CD4-positive, CD25-positive, alpha-beta regulatory T cell (primary cell): ENCODE results near the gene STK16. TPM values are rescaled to one million over a fixed set of nuclear protein-coding genes. Genes with fewer than 3 reads are reported as not detected.

Source experiments
- ATAC-seq, 2 donors: fragments of 150-1000 bp; cut with Tn5 transposase; one replicate each; pipeline ENCODE4 v1.10.0; 2021; ENCODE audit warnings: low read depth in 2 of 2, moderate number of reproducible peaks in 2 of 2, moderate library complexity in 1 of 2
- DNase-seq, 3 donors: peaks; one replicate each; pipeline versions ENCODE4 v3.0.0 to v3.0.0-alpha.2; 2012 to 2022; ENCODE audit warnings: mixed read lengths in 1 of 3
- H3K27ac ChIP-seq: one replicate; pipeline ENCODE4 v1.7.0; 2013; ENCODE audit warnings: mild to moderate bottlenecking, low read length; ENCODE audit not compliant: insufficient read depth, poor library complexity, severe bottlenecking
- H3K27me3 ChIP-seq: one replicate; pipeline ENCODE4 v1.7.0; 2013; ENCODE audit warnings: low read length; ENCODE audit not compliant: control insufficient read depth, insufficient read depth
- H3K36me3 ChIP-seq: one replicate; pipeline ENCODE4 v1.7.0; 2013; ENCODE audit warnings: mild to moderate bottlenecking, low read length, moderate library complexity; ENCODE audit not compliant: control insufficient read depth, insufficient read depth
- H3K4me1 ChIP-seq: 2 replicates; pipeline ENCODE4 v1.7.0; 2013; ENCODE audit warnings: mild to moderate bottlenecking, low read length; ENCODE audit not compliant: insufficient read depth, control insufficient read depth, poor library complexity, severe bottlenecking
- H3K4me3 ChIP-seq: one replicate; pipeline ENCODE4 v1.7.0; 2013; ENCODE audit warnings: low read depth, mild to moderate bottlenecking, low read length, moderate library complexity
- H3K9me3 ChIP-seq, 2 experiments: 1 replicate in 1 of 2; 2 replicates in 1 of 2; pipeline ENCODE4 v1.7.0; 2013; ENCODE audit warnings: low read length in 2 of 2, mild to moderate bottlenecking in 1 of 2, moderate library complexity in 1 of 2; ENCODE audit not compliant: control insufficient read depth in 2 of 2
- H3K27ac Mint-ChIP-seq, 3 donors: one replicate each; pipeline ENCODE4 v1.8.0; 2020 to 2022; ENCODE audit warnings: mild to moderate bottlenecking in 3 of 3, mixed read lengths in 3 of 3, moderate library complexity in 2 of 3
- H3K27me3 Mint-ChIP-seq: one replicate; pipeline ENCODE4 v1.8.0; 2022; ENCODE audit warnings: mild to moderate bottlenecking, mixed read lengths
- H3K36me3 Mint-ChIP-seq: one replicate; pipeline ENCODE4 v1.8.0; 2020; ENCODE audit warnings: mixed read lengths
- H3K4me1 Mint-ChIP-seq, 4 donors: one replicate each; pipeline ENCODE4 v1.8.0; 2020 to 2022; ENCODE audit warnings: mixed read lengths in 4 of 4, mild to moderate bottlenecking in 1 of 4
- H3K4me3 Mint-ChIP-seq, 4 donors: one replicate each; pipeline ENCODE4 v1.8.0; 2020 to 2022; ENCODE audit warnings: mild to moderate bottlenecking in 4 of 4, mixed read lengths in 4 of 4, moderate library complexity in 3 of 4
- H3K9me3 Mint-ChIP-seq, 7 donors: one replicate each; pipeline ENCODE4 v1.8.0; 2020 to 2022; ENCODE audit warnings: mixed read lengths in 7 of 7, mild to moderate bottlenecking in 3 of 7, moderate library complexity in 2 of 7
- polyA plus RNA-seq, 4 donors: library from polyadenylated mRNA; unstranded; fragments of 300-500 nt; fragmentation: Illumina TruSeq; gene quantifications; one replicate each; pipeline ENCODE4 v1.2.3, GENCODE V29; 2021
- total RNA-seq: library from RNA; stranded (reverse); gene quantifications from one replicate; pipeline ENCODE4 v1.2.3, GENCODE V29; 2022

Gene STK16
- total and polyA plus RNA-seq, 5 donors from 2014 or later: 14.8 to 26.1 (median 19.8) TPM

DNA sequence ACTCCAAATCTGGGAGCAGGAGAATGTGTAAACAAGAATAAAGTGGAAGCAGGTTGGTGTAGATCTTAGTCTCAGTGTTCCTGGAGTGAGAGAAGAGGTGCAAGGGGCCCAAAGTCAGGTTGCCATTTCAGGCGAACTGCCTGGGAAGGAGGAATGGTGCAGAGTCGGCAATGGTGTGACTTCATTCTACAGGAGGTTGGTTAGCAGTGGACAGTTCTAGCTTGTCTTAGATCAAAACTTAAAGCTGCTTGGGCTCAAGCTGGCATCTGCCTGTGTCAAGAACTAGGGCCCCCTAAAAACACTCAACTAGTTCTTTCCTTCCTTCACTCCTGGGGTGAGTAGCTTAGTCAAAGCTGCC is 3.5 kb downstream of the STK16 start:
- H3K4me3 ChIP-seq: peak overlapping the region; percentile 84

DNA sequence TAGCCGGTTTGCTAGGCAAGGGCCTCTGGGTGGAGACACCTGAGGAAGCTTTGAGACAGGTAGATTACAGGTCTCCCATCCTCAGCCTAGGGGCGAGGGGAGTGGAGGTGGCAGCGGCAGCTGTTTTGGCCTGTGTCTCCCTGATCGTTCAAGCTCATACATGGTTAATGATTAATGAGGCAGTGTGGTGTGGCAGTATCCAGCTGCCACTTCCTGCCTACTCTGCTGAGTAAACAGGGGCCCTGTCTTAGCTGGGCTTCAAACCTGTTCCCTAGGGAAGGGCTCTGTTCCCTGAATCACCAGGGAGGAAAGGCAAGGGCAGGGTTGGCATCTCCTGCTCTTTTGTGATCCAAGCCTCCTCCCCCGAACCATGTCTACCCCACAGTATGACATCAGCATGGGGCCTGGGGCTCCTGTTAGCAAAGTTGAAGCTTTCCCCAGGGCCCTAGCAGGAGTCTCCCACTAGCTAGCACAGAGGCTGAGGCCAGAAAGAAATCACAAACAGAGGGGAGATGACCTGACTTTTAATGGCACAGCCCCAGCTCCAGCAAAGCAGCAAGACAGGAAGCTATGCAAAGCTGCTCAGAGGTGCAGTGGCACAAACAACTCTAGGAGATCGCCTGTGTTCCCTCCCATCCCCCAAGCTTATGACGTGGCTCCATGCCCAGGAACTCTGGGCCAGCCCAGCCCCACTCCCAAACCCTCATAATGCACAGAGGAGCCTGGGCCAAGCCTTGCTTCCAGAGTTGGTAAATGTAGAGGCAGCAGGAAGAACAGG is 4.1 kb downstream of the STK16 start:
- H3K9me3 ChIP-seq: no peaks in the 10 kb centered on the region
- Mint-ChIP-seq H3K27ac (peak overlapping the region; percentile 95 to 98 (median 96)), H3K36me3 (peaks cover 37% of the 10 kb centered on the region), H3K4me3 (peak overlapping the region; percentile 96 to 100 (median 98)), H3K4me1 (peaks cover 26 to 79% (median 58%) of the 10 kb centered on the region in 4 donors), H3K27me3 (peaks cover 6% of the 10 kb centered on the region), H3K9me3 (peaks cover 0 to 2% (median 0%) of the 10 kb centered on the region in 7 donors)
- H3K27ac ChIP-seq: peak overlapping the region; percentile 94
- H3K4me1 ChIP-seq: peaks cover 88% of the 10 kb centered on the region
- DNase-seq: peak; percentile 23 to 66 (median 44)
- peaks cover 32% of the 10 kb centered on the region for H3K36me3 ChIP-seq
- no peak for ATAC-seq
- H3K27me3 ChIP-seq: no peaks in the 10 kb centered on the region
- H3K4me3 ChIP-seq: peak overlapping the region; percentile 84

More for the DNA sequence above, 3.5 kb downstream of the STK16 start:
- Mint-ChIP-seq H3K27ac (peak overlapping the region; percentile 95 to 98 (median 96)), H3K4me1 (peaks cover 26 to 83% (median 58%) of the 10 kb centered on the region in 4 donors), H3K9me3 (peaks cover 0 to 2% (median 0%) of the 10 kb centered on the region in 7 donors), H3K4me3 (peak overlapping the region; percentile 96 to 100 (median 98)), H3K27me3 (peaks cover 6% of the 10 kb centered on the region), H3K36me3 (peaks cover 37% of the 10 kb centered on the region)
- Histone ChIP-seq H3K27me3 (no peaks in the 10 kb centered on the region), H3K36me3 (peaks cover 32% of the 10 kb centered on the region), H3K9me3 (no peaks in the 10 kb centered on the region), H3K4me1 (peaks cover 85% of the 10 kb centered on the region), H3K27ac (peak overlapping the region; percentile 94)
- DNase-seq: no peak
- ATAC-seq: no peak

DNA sequence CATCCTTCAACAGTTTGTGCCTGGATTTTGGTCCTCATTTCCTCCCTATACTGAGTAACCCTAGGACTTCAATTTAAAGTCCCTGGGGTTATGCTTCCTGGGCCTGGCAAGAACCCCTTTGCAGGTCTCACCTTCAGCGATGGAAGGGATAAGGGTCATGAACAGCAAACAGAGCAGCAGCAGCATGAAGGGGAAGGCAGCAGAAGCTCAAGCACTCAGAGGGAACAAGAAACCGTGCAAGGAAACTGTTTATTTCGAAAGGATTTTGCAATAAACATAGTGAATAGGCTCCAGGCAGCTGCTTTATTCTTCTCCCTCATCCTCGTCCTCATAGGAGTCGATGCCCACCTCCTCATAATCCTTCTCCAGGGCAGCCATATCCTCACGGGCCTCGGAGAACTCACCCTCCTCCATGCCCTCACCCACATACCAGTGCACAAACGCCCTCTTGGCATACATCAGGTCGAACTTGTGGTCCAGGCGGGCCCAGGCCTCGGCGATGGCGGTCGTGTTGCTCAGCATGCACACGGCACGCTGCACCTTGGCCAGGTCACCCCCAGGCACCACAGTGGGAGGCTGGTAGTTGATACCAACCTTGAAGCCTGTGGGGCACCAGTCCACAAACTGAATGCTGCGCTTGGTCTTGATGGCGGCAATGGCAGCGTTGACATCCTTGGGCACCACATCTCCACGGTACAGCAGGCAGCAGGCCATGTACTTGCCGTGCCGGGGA is 4.9 kb downstream of the STK16 start:
- peaks cover 80% of the 10 kb centered on the region for H3K4me1 ChIP-seq
- peaks cover 0 to 2% (median 0%) of the 10 kb centered on the region in 7 donors for H3K9me3 Mint-ChIP-seq

DNA sequence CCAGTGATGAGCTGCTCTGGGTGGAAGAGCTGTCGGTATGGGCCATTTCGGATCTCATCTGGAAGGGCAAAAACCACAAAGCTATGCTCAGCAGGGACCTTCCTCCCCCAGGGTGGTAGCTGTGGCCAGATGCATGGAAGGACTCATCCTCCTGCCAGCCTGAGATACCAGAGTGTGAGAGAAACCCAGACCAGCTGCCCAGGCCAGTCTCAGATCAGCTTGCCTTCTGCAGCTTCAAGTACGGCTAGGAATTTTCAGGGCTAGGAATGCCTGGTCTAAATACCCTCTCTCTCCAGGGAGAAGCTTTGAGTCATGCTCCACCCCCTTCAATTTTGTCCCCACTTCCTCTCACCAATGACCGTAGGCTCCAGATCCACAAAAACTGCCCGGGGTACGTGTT is 6.4 kb downstream of the STK16 start:
- Histone ChIP-seq H3K27ac (peak overlapping the region; percentile 53), H3K4me3 (peak overlapping the region; percentile 92), H3K36me3 (peaks cover 32% of the 10 kb centered on the region), H3K4me1 (peaks cover 65% of the 10 kb centered on the region), H3K27me3 (no peaks in the 10 kb centered on the region), H3K9me3 (no peaks in the 10 kb centered on the region)
- ATAC-seq (no peak), DNase-seq (no peak)
- H3K27me3 Mint-ChIP-seq: peaks cover 10% of the 10 kb centered on the region
- H3K4me3 Mint-ChIP-seq: peak overlapping the region; percentile 96 to 100 (median 98)
- peaks cover 37% of the 10 kb centered on the region for H3K36me3 Mint-ChIP-seq
- H3K9me3 Mint-ChIP-seq: peaks cover 0 to 2% (median 0%) of the 10 kb centered on the region in 7 donors
- peak overlapping the region; percentile 87 to 98 (median 97) for H3K27ac Mint-ChIP-seq
- H3K4me1 Mint-ChIP-seq: peaks cover 19 to 74% (median 56%) of the 10 kb centered on the region in 4 donors

More for the DNA sequence above, 4.9 kb downstream of the STK16 start:
- peak in 1 of 3 donors; percentile 34 for DNase-seq
- Histone ChIP-seq H3K27ac (peak overlapping the region; percentile 94), H3K36me3 (peaks cover 32% of the 10 kb centered on the region), H3K27me3 (no peaks in the 10 kb centered on the region), H3K9me3 (no peaks in the 10 kb centered on the region), H3K4me3 (peak overlapping the region; percentile 84)
- peaks cover 26 to 77% (median 61%) of the 10 kb centered on the region in 4 donors for H3K4me1 Mint-ChIP-seq
- H3K4me3 Mint-ChIP-seq: peak overlapping the region; percentile 96 to 100 (median 98)
- peak overlapping the region; percentile 95 to 98 (median 96) for H3K27ac Mint-ChIP-seq
- peaks cover 10% of the 10 kb centered on the region for H3K27me3 Mint-ChIP-seq
- ATAC-seq: no peak
- peaks cover 37% of the 10 kb centered on the region for H3K36me3 Mint-ChIP-seq

DNA sequence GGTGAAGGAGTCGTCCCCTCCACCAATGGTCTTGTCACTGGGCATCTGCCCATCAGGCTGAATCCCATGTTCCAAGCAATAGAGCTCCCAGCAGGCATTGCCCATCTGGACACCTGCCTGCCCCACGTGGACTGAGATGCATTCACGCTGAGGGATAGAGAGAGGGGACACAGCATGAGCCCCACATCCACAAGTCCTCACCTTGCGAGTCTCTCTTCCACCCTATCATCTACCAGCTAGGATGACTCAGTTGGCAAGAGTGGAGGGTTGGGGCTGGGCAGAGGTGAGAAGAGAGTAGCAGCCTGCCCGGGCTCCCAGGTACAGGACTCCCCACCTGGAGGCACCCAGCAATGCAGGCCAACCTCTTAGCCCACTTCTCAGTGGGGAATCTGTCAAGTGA is 6.8 kb downstream of the STK16 start:
- no peaks in the 10 kb centered on the region for H3K9me3 ChIP-seq
- peak in 1 of 3 donors; percentile 33 for DNase-seq
- Mint-ChIP-seq H3K27ac (peak overlapping the region; percentile 87 to 98 (median 97)), H3K4me1 (peaks cover 19 to 70% (median 52%) of the 10 kb centered on the region in 4 donors), H3K27me3 (peaks cover 10% of the 10 kb centered on the region), H3K36me3 (peaks cover 37% of the 10 kb centered on the region), H3K4me3 (peak overlapping the region; percentile 96 to 100 (median 98)), H3K9me3 (peaks cover 0 to 2% (median 0%) of the 10 kb centered on the region in 7 donors)
- H3K4me3 ChIP-seq: peak overlapping the region; percentile 92
- peaks cover 61% of the 10 kb centered on the region for H3K4me1 ChIP-seq
- no peaks in the 10 kb centered on the region for H3K27me3 ChIP-seq
- H3K36me3 ChIP-seq: peaks cover 32% of the 10 kb centered on the region
- H3K27ac ChIP-seq: peak overlapping the region; percentile 93
- no peak for ATAC-seq

DNA sequence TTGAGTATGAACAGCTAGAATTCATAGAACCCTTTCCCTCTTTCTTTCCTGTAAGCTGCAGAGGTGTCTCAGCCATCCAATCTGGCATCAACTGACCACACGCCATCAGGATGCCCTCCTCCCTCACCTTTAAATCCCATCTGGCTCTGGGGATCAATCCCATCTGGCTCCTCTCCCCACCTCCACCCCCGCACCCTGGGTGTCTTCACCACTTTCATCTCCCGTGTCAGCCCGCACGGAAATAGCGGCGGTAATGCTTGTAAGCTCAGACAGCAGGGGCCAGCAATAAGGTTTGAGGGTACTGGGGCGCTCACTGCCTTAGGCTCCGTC is 7.3 kb downstream of the STK16 start:
- Histone ChIP-seq H3K4me3 (peak overlapping the region; percentile 92), H3K36me3 (peaks cover 32% of the 10 kb centered on the region), H3K27me3 (no peaks in the 10 kb centered on the region), H3K9me3 (no peaks in the 10 kb centered on the region), H3K27ac (peak overlapping the region; percentile 93), H3K4me1 (peaks cover 57% of the 10 kb centered on the region)
- Mint-ChIP-seq H3K9me3 (peaks cover 0 to 2% (median 0%) of the 10 kb centered on the region in 7 donors), H3K4me3 (peak overlapping the region; percentile 96 to 100 (median 98)), H3K4me1 (peaks cover 17 to 65% (median 48%) of the 10 kb centered on the region in 4 donors), H3K27me3 (peaks cover 10% of the 10 kb centered on the region), H3K36me3 (peaks cover 37% of the 10 kb centered on the region), H3K27ac (peak overlapping the region; percentile 87 to 98 (median 97))
- no peak for ATAC-seq
- no peak for DNase-seq

DNA sequence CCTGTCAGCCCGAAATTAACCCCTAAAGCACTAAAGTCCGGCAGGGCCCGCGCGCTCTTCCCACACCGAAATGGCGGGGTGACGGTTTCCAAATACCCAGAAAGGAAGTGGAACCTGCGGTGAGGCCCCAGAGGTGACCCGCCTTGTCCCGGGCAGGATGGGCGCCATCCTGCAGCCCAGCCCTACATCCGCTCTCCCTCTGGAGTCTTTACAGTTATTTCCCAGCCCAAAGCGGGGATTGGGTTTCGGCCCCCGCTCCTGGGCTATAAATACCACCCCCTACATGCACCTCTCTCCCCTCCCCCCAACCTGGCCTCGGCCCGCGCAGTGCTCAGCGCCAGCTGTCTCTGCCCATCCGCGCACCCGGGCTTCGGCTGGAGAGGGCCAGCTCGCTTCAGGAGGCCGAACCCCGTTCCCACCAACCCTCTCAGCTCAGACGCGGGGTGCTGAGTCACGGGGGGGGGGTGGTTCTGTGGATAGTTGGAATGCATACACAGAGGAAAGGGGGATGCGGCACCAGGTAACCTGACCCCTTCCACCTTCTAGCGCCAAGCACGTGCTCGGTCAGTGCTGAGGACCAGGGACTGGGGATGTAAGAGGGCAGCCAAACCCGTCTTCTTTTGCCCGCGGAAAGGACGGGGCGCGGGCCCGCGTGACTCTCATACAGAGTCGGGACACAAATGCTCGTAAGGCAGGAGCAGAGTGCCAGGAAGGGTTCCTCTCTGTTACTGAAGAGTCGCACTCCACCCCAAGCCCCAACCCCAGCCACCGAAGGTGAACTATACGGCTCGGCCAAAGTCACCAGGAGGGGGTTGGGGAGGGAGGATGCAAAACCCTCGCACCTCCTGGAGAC is 7.8 kb downstream of the STK16 start, which contains the start of gene TUBA4B:
Gene TUBA4B, plus strand, starts transcription at position 344 of the 853 bp plus-strand sequence. Its CDS starts 165 bp downstream, at position 509.
- Histone ChIP-seq H3K4me3 (peak within 1 kb of the TSS; percentile 94), H3K27ac (peak within 1 kb of the TSS; percentile 93), H3K36me3 (peaks cover 32% of the 10 kb centered on the region), H3K27me3 (no peaks in the 10 kb centered on the region), H3K4me1 (peaks cover 51% of the 10 kb centered on the region), H3K9me3 (no peaks in the 10 kb centered on the region)
- DNase-seq (peak; percentile 37 to 78 (median 51)), ATAC-seq (peak; percentile 26 to 37)
- Mint-ChIP-seq H3K27me3 (peaks cover 10% of the 10 kb centered on the region), H3K36me3 (peaks cover 31% of the 10 kb centered on the region), H3K27ac (peak within 1 kb of the TSS; percentile 87 to 98 (median 97)), H3K4me3 (peak within 1 kb of the TSS; percentile 96 to 100 (median 98)), H3K9me3 (peaks cover 0 to 2% (median 0%) of the 10 kb centered on the region in 7 donors), H3K4me1 (peaks cover 11 to 59% (median 44%) of the 10 kb centered on the region in 4 donors)
